PFSK-1 (cell line): ENCODE measurements around the gene GSTM5.

Source experiments
- FOXP2 ChIP-seq: optimal IDR thresholded peaks from 2 replicates; pipeline ENCODE3; 2011; ENCODE audit warnings: borderline replicate concordance, control low read depth, inconsistent platforms; ENCODE audit not compliant: insufficient read depth; ENCODE audit errors: extremely low read length, extremely low read depth
- POLR2AphosphoS5 ChIP-seq: IDR thresholded peaks from 2 replicates; pipeline ENCODE4 v1.6.1; 2012; ENCODE audit warnings: low read depth, mild to moderate bottlenecking, control low read depth, low read length, moderate library complexity
- REST ChIP-seq, 2 experiments: IDR thresholded peaks; 2 replicates each; pipeline versions ENCODE4 v1.6.1 to v1.8.0; 2011 to 2012; ENCODE audit warnings: low read depth in 2 of 2, low read length in 2 of 2, control low read depth in 1 of 2, inconsistent platforms in 1 of 2, mild to moderate bottlenecking in 1 of 2, moderate library complexity in 1 of 2; ENCODE audit not compliant: insufficient read depth in 1 of 2
- SIN3A ChIP-seq: IDR thresholded peaks from 2 replicates; pipeline ENCODE4 v1.6.1; 2012; ENCODE audit warnings: mild to moderate bottlenecking, low read length, moderate library complexity, borderline replicate concordance; ENCODE audit not compliant: insufficient read depth
- TAF1 ChIP-seq: IDR thresholded peaks from 2 replicates; pipeline ENCODE4 v1.6.1; 2012; ENCODE audit warnings: low read length, control low read depth, borderline replicate concordance; ENCODE audit not compliant: insufficient read depth

- TF ChIP-seq POLR2AphosphoS5 (no peak), REST (IDR thresholded peaks at IDR 0.05; ENCODE audit: insufficient read depth in 1 of 2, low read depth in 2 of 2, low read length in 2 of 2) (no peak), SIN3A (no peak), TAF1 (no peak), FOXP2 (no peak)
Observed at GRCh38 chr1:109749221-109749620, 37.2 kb downstream of the GSTM5 start.
